ENCODE measurements around the gene FMN1. TPM values are rescaled to one million over a fixed set of nuclear protein-coding genes. Genes with fewer than 3 reads are reported as not detected.

The FMN1 gene
- total RNA-seq, 3 donors from 2014 or later, result 0.14 to 0.66 (median 0.48) TPM

GRCh38 chr15:32928876-32929275, 265.6 kb downstream of the FMN1 start:
- Mint-ChIP-seq H3K27me3 (ENCODE audit: low read depth) (no peaks in the 10 kb centered on the region), H3K4me1 (ENCODE audit: low read depth) (no peaks in the 10 kb centered on the region), H3K36me3 (ENCODE audit: insufficient read depth) (no peaks in the 10 kb centered on the region), H3K9me3 (peaks cover 6% of the 10 kb centered on the region), H3K4me3 (no peak overlapping the region)
- ATAC-seq (no peak), DNase-seq (no peak)

- no peak for DNase-seq
- H3K4me3 Mint-ChIP-seq, result no peak overlapping the region
- no peaks in the 10 kb centered on the region for H3K36me3 Mint-ChIP-seq (ENCODE audit: insufficient read depth)
- H3K4me1 Mint-ChIP-seq (ENCODE audit: low read depth), result no peaks in the 10 kb centered on the region
- H3K9me3 Mint-ChIP-seq, result peaks cover 6% of the 10 kb centered on the region
- no peaks in the 10 kb centered on the region for H3K27me3 Mint-ChIP-seq (ENCODE audit: low read depth)
- ATAC-seq, result no peak
Observed at GRCh38 chr15:32927124-32927523, 267.4 kb downstream of the FMN1 start.

DNA sequence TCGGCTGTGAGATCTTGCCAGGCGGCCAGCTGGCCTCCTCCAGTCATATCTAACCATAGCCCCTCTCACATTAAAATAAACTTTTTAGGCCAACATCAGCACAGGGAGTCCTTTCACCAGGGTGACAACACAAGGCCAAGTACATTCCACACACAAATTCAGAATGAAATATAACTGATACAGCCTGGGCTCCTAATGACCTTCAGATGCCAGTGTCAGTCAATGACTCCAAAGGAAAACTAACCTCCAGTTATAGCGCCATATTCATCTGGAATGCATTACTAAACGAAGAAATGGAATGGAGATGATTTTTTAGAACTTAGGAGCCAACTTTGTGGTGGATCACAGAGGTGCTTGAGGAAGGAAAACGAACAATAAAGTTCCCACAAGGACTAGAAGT, 271.3 kb downstream of the FMN1 start:
- H3K9me3 Mint-ChIP-seq, result no peaks in the 10 kb centered on the region
- H3K27me3 Mint-ChIP-seq (ENCODE audit: low read depth), result no peaks in the 10 kb centered on the region
- ATAC-seq (no peak), DNase-seq (no peak)
- H3K4me3 Mint-ChIP-seq, result no peak overlapping the region
- no peaks in the 10 kb centered on the region for H3K36me3 Mint-ChIP-seq (ENCODE audit: insufficient read depth)
- no peaks in the 10 kb centered on the region for H3K4me1 Mint-ChIP-seq (ENCODE audit: low read depth)

GRCh38 chr15:32922541-32922940, 272.0 kb downstream of the FMN1 start:
- DNase-seq (no peak), ATAC-seq (no peak)
- no peak overlapping the region for H3K4me3 Mint-ChIP-seq
- H3K4me1 Mint-ChIP-seq (ENCODE audit: low read depth), result no peaks in the 10 kb centered on the region
- H3K27me3 Mint-ChIP-seq (ENCODE audit: low read depth), result no peaks in the 10 kb centered on the region
- H3K9me3 Mint-ChIP-seq, result no peaks in the 10 kb centered on the region
- H3K36me3 Mint-ChIP-seq (ENCODE audit: insufficient read depth), result no peaks in the 10 kb centered on the region

GRCh38 chr15:32919749-32920414, 274.6 kb downstream of the FMN1 start:
- Mint-ChIP-seq H3K9me3 (no peaks in the 10 kb centered on the region), H3K4me3 (no peak overlapping the region), H3K4me1 (ENCODE audit: low read depth) (no peaks in the 10 kb centered on the region), H3K27me3 (ENCODE audit: low read depth) (no peaks in the 10 kb centered on the region), H3K36me3 (ENCODE audit: insufficient read depth) (no peaks in the 10 kb centered on the region)
- no peak for DNase-seq
- ATAC-seq, result no peak

GRCh38 chr15:32918547-32918946, 276.0 kb downstream of the FMN1 start:
- H3K4me1 Mint-ChIP-seq (ENCODE audit: low read depth), result no peaks in the 10 kb centered on the region
- H3K27me3 Mint-ChIP-seq (ENCODE audit: low read depth), result peaks cover under 1% of the 10 kb centered on the region
- DNase-seq, result no peak
- H3K36me3 Mint-ChIP-seq (ENCODE audit: insufficient read depth), result no peaks in the 10 kb centered on the region
- H3K9me3 Mint-ChIP-seq, result no peaks in the 10 kb centered on the region
- H3K4me3 Mint-ChIP-seq, result no peak overlapping the region
- no peak for ATAC-seq

- ATAC-seq (no peak), DNase-seq (no peak)
- Mint-ChIP-seq H3K36me3 (ENCODE audit: insufficient read depth) (no peaks in the 10 kb centered on the region), H3K27me3 (ENCODE audit: low read depth) (peaks cover 3% of the 10 kb centered on the region), H3K4me3 (no peak overlapping the region), H3K9me3 (no peaks in the 10 kb centered on the region), H3K4me1 (ENCODE audit: low read depth) (no peaks in the 10 kb centered on the region)
Observed at GRCh38 chr15:32910839-32911238, 283.7 kb downstream of the FMN1 start.

DNA sequence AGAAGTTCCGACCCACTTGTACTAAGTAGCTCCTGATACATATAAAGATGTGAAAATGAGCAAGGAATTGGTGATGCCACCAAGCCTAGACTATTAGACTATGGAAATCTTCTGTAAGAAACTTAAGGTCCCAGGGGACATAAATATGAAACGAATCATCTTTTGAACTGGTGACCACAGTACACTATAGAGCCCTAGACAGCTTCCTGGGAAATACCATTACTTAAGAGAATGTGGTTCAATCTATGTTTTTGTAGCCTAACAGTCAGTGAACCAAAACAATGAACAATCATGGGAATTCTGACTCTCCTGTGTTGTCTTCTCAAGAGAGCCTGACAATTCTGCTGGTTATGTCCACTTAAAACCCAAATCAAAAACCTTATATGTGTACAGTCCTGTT, 285.1 kb downstream of the FMN1 start:
- ATAC-seq (no peak), DNase-seq (no peak)
- Mint-ChIP-seq H3K27me3 (ENCODE audit: low read depth) (peaks cover 3% of the 10 kb centered on the region), H3K4me1 (ENCODE audit: low read depth) (no peaks in the 10 kb centered on the region), H3K4me3 (no peak overlapping the region), H3K9me3 (no peaks in the 10 kb centered on the region), H3K36me3 (ENCODE audit: insufficient read depth) (no peaks in the 10 kb centered on the region)

DNA sequence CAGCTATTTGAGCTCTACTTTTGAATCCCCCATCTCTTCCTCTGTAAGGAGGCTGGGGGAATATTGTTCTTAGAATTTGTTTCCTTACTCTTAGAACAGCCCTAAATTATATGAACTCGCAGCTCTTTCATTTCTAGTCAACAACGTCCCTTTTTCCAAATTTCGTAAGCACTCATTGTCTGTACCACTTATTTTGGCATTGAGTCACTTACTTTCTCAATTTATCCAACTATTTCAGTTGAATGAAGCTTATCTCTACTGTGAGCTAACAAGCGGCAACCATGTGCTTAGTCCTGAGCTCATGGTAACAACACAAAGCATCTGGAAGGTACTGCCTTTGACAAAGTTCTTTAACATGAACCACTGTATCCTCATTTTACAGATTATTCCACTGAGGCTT, 285.6 kb downstream of the FMN1 start:
- DNase-seq (no peak), ATAC-seq (no peak)
- Mint-ChIP-seq H3K4me1 (ENCODE audit: low read depth) (no peaks in the 10 kb centered on the region), H3K9me3 (no peaks in the 10 kb centered on the region), H3K36me3 (ENCODE audit: insufficient read depth) (no peaks in the 10 kb centered on the region), H3K4me3 (no peak overlapping the region), H3K27me3 (ENCODE audit: low read depth) (peaks cover 3% of the 10 kb centered on the region)

GRCh38 chr15:32908135-32908801, 286.2 kb downstream of the FMN1 start:
- Mint-ChIP-seq H3K4me3 (no peak overlapping the region), H3K27me3 (ENCODE audit: low read depth) (peaks cover under 1% of the 10 kb centered on the region), H3K36me3 (ENCODE audit: insufficient read depth) (no peaks in the 10 kb centered on the region), H3K4me1 (ENCODE audit: low read depth) (no peaks in the 10 kb centered on the region), H3K9me3 (no peaks in the 10 kb centered on the region)
- no peak for ATAC-seq
- DNase-seq, result no peak

DNA sequence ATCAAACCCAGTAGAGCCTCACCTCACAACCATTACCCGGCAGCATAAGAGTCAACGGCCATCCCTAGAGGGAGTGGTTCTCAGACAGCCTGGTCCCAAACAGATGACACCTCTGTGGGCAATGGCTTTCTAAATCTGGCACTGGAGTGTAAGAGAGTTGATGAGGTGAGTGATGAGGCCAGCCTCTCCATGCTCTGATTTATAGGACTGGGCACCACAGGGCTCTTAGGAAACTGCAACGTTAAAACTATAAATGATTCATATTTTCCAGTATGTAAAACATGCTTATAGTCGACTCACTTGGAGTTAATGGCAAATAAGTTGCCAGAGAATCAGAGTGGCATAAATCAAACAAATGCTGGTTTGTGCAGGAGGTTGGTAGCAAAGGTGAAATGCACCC, 289.0 kb downstream of the FMN1 start:
- H3K4me1 Mint-ChIP-seq (ENCODE audit: low read depth), result no peaks in the 10 kb centered on the region

GRCh38 chr15:32904448-32904847, 290.1 kb downstream of the FMN1 start:
- no peaks in the 10 kb centered on the region for H3K4me1 Mint-ChIP-seq (ENCODE audit: low read depth)
- H3K27me3 Mint-ChIP-seq (ENCODE audit: low read depth), result no peaks in the 10 kb centered on the region
- H3K9me3 Mint-ChIP-seq, result no peaks in the 10 kb centered on the region
- DNase-seq (no peak), ATAC-seq (no peak)
- H3K36me3 Mint-ChIP-seq (ENCODE audit: insufficient read depth), result no peaks in the 10 kb centered on the region
- H3K4me3 Mint-ChIP-seq, result no peak overlapping the region

More for the DNA sequence above, 289.0 kb downstream of the FMN1 start:
- no peak for DNase-seq
- ATAC-seq, result no peak
- no peaks in the 10 kb centered on the region for H3K27me3 Mint-ChIP-seq (ENCODE audit: low read depth)
- no peaks in the 10 kb centered on the region for H3K36me3 Mint-ChIP-seq (ENCODE audit: insufficient read depth)
- no peaks in the 10 kb centered on the region for H3K9me3 Mint-ChIP-seq
- H3K4me3 Mint-ChIP-seq, result no peak overlapping the region

DNA sequence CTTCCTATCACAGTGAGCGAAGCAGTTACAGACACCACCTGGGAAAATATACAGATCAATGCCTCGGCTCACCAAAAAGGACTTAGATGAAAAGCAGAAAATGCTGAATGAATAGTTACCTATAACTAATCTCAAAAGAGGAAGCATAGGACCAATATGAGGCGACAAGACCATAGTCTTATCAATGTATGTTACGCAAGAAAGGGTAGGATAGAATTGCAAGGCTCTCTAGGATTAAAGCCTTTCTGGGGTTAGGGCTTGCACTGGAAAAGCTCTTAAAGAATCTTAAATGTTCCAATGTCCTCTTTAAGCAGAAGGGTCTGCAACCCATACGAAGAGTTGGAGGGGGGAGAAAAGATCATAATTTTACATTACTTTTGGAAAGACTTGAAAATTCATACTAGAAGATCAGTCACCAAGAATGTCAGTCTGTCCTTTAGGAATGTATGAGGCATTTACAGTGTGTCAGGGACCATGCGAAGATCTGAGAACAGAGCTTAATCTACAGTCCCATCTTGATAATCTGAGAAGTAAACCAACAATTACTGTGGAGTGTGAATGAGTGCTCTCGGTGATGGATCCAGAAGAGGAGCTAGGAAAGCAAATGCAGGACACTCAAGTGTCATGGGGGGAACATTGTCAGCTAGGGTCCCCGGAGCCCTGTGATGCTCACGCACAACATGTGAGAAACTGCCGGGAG, 290.8 kb downstream of the FMN1 start:
- H3K4me3 Mint-ChIP-seq, result no peak overlapping the region
- ATAC-seq (no peak), DNase-seq (no peak)
- no peaks in the 10 kb centered on the region for H3K4me1 Mint-ChIP-seq (ENCODE audit: low read depth)
- peaks cover 3% of the 10 kb centered on the region for H3K27me3 Mint-ChIP-seq (ENCODE audit: low read depth)
- H3K36me3 Mint-ChIP-seq (ENCODE audit: insufficient read depth), result no peaks in the 10 kb centered on the region
- no peaks in the 10 kb centered on the region for H3K9me3 Mint-ChIP-seq

GRCh38 chr15:32901995-32902394, 292.5 kb downstream of the FMN1 start:
- no peaks in the 10 kb centered on the region for H3K9me3 Mint-ChIP-seq
- H3K4me3 Mint-ChIP-seq, result no peak overlapping the region
- peaks cover 4% of the 10 kb centered on the region for H3K27me3 Mint-ChIP-seq (ENCODE audit: low read depth)
- no peaks in the 10 kb centered on the region for H3K36me3 Mint-ChIP-seq (ENCODE audit: insufficient read depth)
- DNase-seq (no peak), ATAC-seq (no peak)
- no peaks in the 10 kb centered on the region for H3K4me1 Mint-ChIP-seq (ENCODE audit: low read depth)

DNA sequence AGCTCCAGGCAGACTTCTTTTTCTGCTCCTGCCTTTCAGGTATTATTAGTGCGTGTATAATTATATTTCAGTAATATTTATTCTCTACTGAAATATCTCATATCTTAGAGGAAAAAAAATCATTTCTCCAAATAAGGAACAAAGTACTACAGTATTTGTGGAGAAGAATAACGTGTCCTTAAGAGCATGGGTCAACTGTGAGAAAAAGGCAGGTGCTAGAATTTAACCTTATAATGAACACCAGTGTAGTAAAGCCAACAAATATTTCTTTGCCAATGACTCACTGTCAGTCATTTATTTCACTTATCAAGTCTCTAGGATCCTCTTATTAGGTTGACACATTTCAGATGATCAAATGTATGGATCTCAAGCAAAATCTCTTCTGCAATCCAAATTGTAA, 293.3 kb downstream of the FMN1 start:
- H3K9me3 Mint-ChIP-seq, result no peaks in the 10 kb centered on the region
- no peaks in the 10 kb centered on the region for H3K36me3 Mint-ChIP-seq (ENCODE audit: insufficient read depth)
- no peak overlapping the region for H3K4me3 Mint-ChIP-seq
- ATAC-seq (no peak), DNase-seq (no peak)
- H3K27me3 Mint-ChIP-seq (ENCODE audit: low read depth), result peaks cover 8% of the 10 kb centered on the region
- no peaks in the 10 kb centered on the region for H3K4me1 Mint-ChIP-seq (ENCODE audit: low read depth)
